Breast epithelium (tissue), 4 donors: ENCODE measurements around the gene KATNAL2. TPM values are rescaled to one million over a fixed set of nuclear protein-coding genes. Genes with fewer than 3 reads are reported as not detected.
A peak's percentile ranks its signal among the peaks of the same experiment; 100 is the strongest.

Source experiments
- DNase-seq, 2 donors: peaks; one replicate each; pipeline ENCODE4 v3.0.0-alpha.2; 2019; ENCODE audit warnings: low spot score in 2 of 2
- H3K27ac ChIP-seq, 2 donors: fragments of 200-600 bp; sonication (generic) in 1 of 2; one replicate each; pipeline ENCODE4 v1.5.1; 2016 to 2019; ENCODE audit warnings: mild to moderate bottlenecking in 1 of 2
- H3K27me3 ChIP-seq, 2 donors: fragments of 200-600 bp; sonication (generic) in 1 of 2; one replicate each; pipeline versions ENCODE4 v1.5.1 to v1.6.0; 2017 to 2019; ENCODE audit warnings: control low read depth in 1 of 2, mild to moderate bottlenecking in 1 of 2
- H3K36me3 ChIP-seq: fragments of 200-600 bp; one replicate; pipeline ENCODE4 v1.5.1; 2019
- H3K4me1 ChIP-seq, 2 donors: fragments of 200-600 bp; sonication (generic); one replicate each; pipeline ENCODE4 v1.5.1; 2016 to 2019; ENCODE audit warnings: control low read depth in 1 of 2
- H3K4me3 ChIP-seq, 3 donors: fragments of 200-600 bp; sonication (generic); 1 replicate in 2 of 3; 2 replicates in 1 of 3; pipeline ENCODE4 v1.5.1; 2016 to 2019; ENCODE audit warnings: mild to moderate bottlenecking in 3 of 3, moderate library complexity in 2 of 3
- H3K9me3 ChIP-seq, 2 donors: fragments of 200-600 bp; sonication (generic) in 1 of 2; one replicate each; pipeline ENCODE4 v1.5.1; 2016 to 2019; ENCODE audit warnings: control low read depth in 1 of 2
- CTCF ChIP-seq, 3 donors: fragments of 450-650 bp; IDR thresholded peaks; one replicate each; pipeline ENCODE4 v1.5.1; 2016 to 2017; ENCODE audit warnings: antibody characterized with exemption in 3 of 3, mild to moderate bottlenecking in 3 of 3, moderate library complexity in 3 of 3
- POLR2A ChIP-seq: fragments of 450-650 bp; IDR thresholded peaks from one replicate; pipeline ENCODE4 v1.6.1; 2016; ENCODE audit warnings: antibody characterized with exemption, mild to moderate bottlenecking, moderate library complexity
- POLR2AphosphoS5 ChIP-seq, 3 donors: sonication (generic); formaldehyde crosslinking; IDR thresholded peaks; one replicate each; pipeline ENCODE4 v1.6.1; 2017; ENCODE audit warnings: antibody characterized with exemption in 3 of 3
- intact Hi-C: fragments of 100-400 bp; cut with DNase I; formaldehyde crosslinking; loops from one replicate; pipeline ENCODE4 v1.15.1; 2023; ENCODE audit warnings: low total_unique reads
- total RNA-seq, 3 donors: library from RNA; depleted of rRNA; stranded (reverse); fragments of >200 nt; gene quantifications; one replicate each; pipeline ENCODE4 v1.1.0, GENCODE V29; 2016

The KATNAL2 gene
- 10 to 100 TPM in 1 of 3 donors, 1 to 10 TPM in 2; 8.2 to 16.8 (median 9.1) TPM for total RNA-seq

GRCh38 chr18:46917108-46917802 is at the start of gene KATNAL2, which contains the start of gene PIAS2:
KATNAL2 (plus strand) TSS chr18:46917602; CDS start chr18:46946873, 29,271 bp downstream.
PIAS2 (minus strand) TSS chr18:46917507; CDS start chr18:46917345, 162 bp downstream.
- intact Hi-C loops = no loop called here
- H3K27me3 ChIP-seq = no peaks in the 10 kb centered on the region
- peak within 1 kb of the TSS; percentile 87 to 92 for H3K27ac ChIP-seq
- peak; percentile 44 to 59 for DNase-seq
- H3K9me3 ChIP-seq = no peaks in the 10 kb centered on the region
- H3K4me1 ChIP-seq = no peaks in the 10 kb centered on the region
- no peaks in the 10 kb centered on the region for H3K36me3 ChIP-seq
- H3K4me3 ChIP-seq = peak within 1 kb of the TSS; percentile 71 to 80 (median 80)
- TF ChIP-seq CTCF (IDR thresholded peaks at IDR 0.05) (no peak), POLR2A (no peak), POLR2AphosphoS5 (IDR thresholded peaks at IDR 0.05) (peak in 2 of 3 donors; percentile 47 to 59)

DNA sequence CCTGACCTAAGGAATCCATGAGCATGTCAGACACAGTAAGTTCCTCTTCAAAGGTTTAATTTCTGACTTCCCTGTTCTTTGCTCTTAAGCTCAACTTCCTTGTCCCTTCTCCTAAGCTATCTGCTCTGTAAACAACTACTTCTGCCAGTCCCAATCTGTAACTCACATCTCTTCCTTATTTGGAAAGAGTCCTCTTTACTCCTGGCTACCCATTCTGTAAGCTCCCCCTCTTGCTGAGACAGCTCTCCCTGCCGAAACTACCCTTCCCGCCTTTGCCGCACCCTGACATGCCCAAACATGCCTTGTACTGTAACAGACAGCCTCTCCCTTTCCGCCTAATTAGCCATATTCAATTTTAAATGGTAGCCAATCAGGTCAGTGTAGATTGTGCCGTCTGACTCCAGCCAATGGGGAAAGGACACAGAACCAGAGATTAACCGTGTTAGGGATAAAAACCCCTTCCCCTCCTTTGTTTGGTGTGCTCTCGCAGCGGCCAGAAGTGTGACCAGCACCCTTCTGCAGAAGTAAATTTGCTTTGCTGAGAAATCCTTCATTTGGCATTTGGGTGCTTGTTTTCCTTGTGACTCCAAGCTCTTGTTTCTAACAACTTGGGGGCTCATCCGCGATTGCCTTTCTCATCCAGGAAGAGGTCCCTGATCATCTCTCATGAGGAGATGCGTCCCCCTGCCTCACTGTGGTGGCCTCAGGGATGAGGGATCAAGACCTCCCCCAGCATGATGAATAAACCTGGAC is 49.1 kb upstream of the KATNAL2 start:
- TF ChIP-seq POLR2AphosphoS5 (IDR thresholded peaks at IDR 0.05) (no peak), POLR2A (no peak)
- no peak for DNase-seq
- Histone ChIP-seq H3K4me1 (no peaks in the 10 kb centered on the region), H3K36me3 (no peaks in the 10 kb centered on the region), H3K27me3 (no peaks in the 10 kb centered on the region), H3K27ac (peak overlapping the region in 1 of 2 donors; percentile 30), H3K9me3 (peaks cover 14 to 16% of the 10 kb centered on the region in 2 donors), H3K4me3 (no peak overlapping the region)
- intact Hi-C loops = no loop called here

- no peak overlapping the region for H3K27ac ChIP-seq
- H3K27me3 ChIP-seq = no peaks in the 10 kb centered on the region
- no peak for TF ChIP-seq CTCF (IDR thresholded peaks at IDR 0.05)
- intact Hi-C loops = no loop called here
- no peaks in the 10 kb centered on the region for H3K36me3 ChIP-seq
- H3K4me3 ChIP-seq = no peak overlapping the region
- no peak for DNase-seq
- peaks cover 5 to 10% of the 10 kb centered on the region in 2 donors for H3K9me3 ChIP-seq
- no peaks in the 10 kb centered on the region for H3K4me1 ChIP-seq
These were observed 39.9 kb upstream of the KATNAL2 start for GRCh38 chr18:46877329-46877987.

DNA sequence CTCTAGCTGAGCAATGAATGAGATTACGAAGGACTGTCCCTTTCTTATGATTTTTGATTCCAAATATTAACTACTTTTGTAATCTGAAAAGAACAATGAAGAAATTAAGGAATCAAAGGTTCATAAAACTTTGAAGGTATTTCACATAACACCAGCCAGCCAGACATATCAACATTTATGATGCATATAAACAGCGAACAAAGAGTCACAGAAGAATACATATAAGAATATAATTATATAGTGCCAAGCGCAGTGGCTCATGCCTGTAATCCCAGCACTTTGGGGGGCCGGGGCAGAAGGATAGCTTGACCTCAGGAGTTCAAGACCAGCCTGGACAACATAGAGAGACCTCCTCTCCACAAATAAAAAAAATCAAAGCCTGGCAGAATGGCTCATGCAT is 34.2 kb upstream of the KATNAL2 start:
- Histone ChIP-seq H3K27ac (no peak overlapping the region), H3K27me3 (no peaks in the 10 kb centered on the region), H3K9me3 (peaks cover 0 to 1% of the 10 kb centered on the region in 2 donors), H3K4me3 (no peak overlapping the region), H3K36me3 (no peaks in the 10 kb centered on the region), H3K4me1 (no peaks in the 10 kb centered on the region)
- no peak for DNase-seq
- TF ChIP-seq CTCF (IDR thresholded peaks at IDR 0.05) (no peak), POLR2A (no peak), POLR2AphosphoS5 (IDR thresholded peaks at IDR 0.05) (no peak)
- intact Hi-C loops = no loop called here

DNA sequence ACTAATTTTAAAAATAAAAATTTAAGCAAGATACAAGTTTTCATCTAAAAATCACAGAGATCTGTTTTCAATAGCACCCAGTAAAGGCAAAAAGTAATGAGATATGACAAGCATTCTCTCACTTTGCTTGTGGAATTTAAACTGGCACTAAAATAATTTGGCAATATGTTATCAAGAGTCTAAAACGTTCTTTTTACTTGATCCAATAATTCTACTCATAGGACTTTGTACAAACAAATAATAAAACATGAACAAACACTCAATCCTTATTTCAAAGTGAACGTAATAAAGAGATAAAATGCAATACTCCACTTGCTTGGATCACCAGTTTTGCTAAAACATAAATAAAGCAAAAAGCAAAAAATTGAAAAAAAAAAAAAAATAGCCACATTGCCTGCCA is 30.5 kb upstream of the KATNAL2 start:
- no peak overlapping the region for H3K4me3 ChIP-seq
- no peak for DNase-seq
- H3K4me1 ChIP-seq = no peaks in the 10 kb centered on the region
- H3K27ac ChIP-seq = no peak overlapping the region
- TF ChIP-seq CTCF (IDR thresholded peaks at IDR 0.05) (no peak), POLR2AphosphoS5 (IDR thresholded peaks at IDR 0.05) (no peak), POLR2A (no peak)
- H3K36me3 ChIP-seq = no peaks in the 10 kb centered on the region
- H3K9me3 ChIP-seq = peaks cover 14 to 18% of the 10 kb centered on the region in 2 donors
- intact Hi-C loops = no loop called here
- H3K27me3 ChIP-seq = no peaks in the 10 kb centered on the region
